ENCODE measurements around the gene NRXN2.
"Not testable (repeated sequence)": the region's sequence is repeated elsewhere in the genome, so short reads cannot be mapped to it uniquely, and the experiment has no call there.

The NRXN2 gene

DNA sequence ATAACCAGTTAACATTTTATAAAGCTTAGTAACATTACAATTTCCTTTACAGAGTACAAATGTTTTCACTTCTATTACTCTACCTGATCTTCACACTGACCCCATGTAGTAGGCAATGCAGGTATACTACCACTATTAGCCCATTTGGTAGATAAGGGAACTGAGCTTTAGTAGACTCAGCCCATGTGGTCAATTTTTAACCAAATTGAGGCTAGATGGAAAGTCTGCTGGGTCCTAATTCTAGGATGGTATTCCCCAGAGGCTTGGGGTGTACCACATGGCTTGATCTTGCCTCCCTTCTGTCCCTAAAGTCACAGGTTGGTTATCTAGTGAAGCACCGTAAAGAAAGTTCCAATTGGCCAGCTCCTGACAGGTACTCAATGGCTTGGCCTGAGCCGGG lies 48.2 kb downstream of the NRXN2 start:
- DNase-seq (ENCODE audit: low spot score) = no peak

GRCh38 chr11:64673279-64673678 lies 49.7 kb downstream of the NRXN2 start:
- DNase-seq (ENCODE audit: low spot score) = no peak

- DNase-seq (ENCODE audit: low spot score) = no peak
These were observed 50.1 kb downstream of the NRXN2 start for GRCh38 chr11:64672875-64673274.

- DNase-seq (ENCODE audit: low spot score) = no peak
These were observed 52.0 kb downstream of the NRXN2 start for GRCh38 chr11:64670975-64671374.

- DNase-seq (ENCODE audit: low spot score) = no peak
These were observed 55.7 kb downstream of the NRXN2 start for GRCh38 chr11:64667154-64667745.

- no peak for DNase-seq (ENCODE audit: low spot score)
These were observed 57.6 kb downstream of the NRXN2 start for GRCh38 chr11:64665411-64665821.

GRCh38 chr11:64664236-64664870 lies 58.6 kb downstream of the NRXN2 start:
- DNase-seq (ENCODE audit: low spot score) = not testable (repeated sequence)

GRCh38 chr11:64663656-64664055 lies 59.3 kb downstream of the NRXN2 start:
- no peak for DNase-seq (ENCODE audit: low spot score)

- no peak for DNase-seq (ENCODE audit: low spot score)
These were observed 61.4 kb downstream of the NRXN2 start for GRCh38 chr11:64661614-64662013.

GRCh38 chr11:64661146-64661545 lies 61.9 kb downstream of the NRXN2 start:
- DNase-seq (ENCODE audit: low spot score) = no peak

- no peak for DNase-seq (ENCODE audit: low spot score)
These were observed 62.3 kb downstream of the NRXN2 start for GRCh38 chr11:64660706-64661105.

GRCh38 chr11:64660205-64660604 lies 62.8 kb downstream of the NRXN2 start:
- no peak for DNase-seq (ENCODE audit: low spot score)

DNA sequence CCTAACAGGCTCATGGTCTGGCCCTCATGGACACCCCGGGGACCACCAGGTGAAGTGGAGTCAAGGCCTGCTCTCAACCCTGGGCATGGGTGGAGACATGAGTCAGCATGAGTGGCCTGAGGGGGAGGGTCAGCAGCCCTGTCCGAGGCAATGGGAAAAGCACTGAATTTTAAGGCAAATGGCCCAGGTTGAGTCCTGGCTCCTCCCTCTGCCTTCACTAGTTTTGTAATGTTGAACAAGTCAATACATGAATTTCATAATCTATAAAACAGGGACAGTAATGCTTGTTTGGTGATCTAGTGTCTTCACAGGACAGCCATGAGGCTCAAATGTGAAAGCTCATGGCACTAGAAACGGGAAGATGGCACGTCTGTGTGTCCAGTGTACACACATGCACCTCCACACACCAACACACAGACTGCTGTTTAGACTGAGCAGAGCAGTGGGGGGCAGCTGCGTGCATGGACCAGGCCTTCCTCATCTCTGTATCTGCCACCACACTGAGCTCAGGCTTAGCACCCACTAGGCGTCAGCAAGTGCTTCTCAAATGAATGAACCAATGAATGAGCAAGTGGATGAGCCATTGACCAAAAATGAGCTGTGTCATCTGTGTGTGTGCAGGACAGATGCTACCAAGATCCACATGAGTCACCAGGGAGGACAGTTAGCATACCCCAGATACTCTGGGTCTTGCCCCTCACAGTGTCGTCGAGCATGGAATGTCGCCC lies 63.4 kb downstream of the NRXN2 start:
- peak; percentile 27 for DNase-seq (ENCODE audit: low spot score)

DNA sequence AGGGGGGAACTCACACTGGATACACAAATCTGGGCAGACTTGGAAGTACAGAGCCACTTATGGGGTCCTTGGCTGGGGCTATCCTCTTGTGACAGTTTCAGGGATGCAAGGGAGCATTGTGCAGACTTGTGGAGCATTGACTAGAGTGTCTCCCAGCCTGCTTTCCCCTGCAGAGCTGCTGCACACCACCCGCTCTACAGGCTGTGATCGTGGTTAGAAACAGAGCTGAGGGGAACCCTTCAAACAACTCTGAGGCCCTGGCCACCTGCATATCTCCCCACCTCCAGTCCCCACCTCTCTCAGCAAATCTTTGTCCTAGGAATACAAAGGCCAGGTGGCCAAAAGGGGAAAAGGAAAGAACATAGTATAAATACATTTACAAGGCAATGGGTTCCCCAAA lies 64.7 kb downstream of the NRXN2 start:
- DNase-seq (ENCODE audit: low spot score) = no peak

GRCh38 chr11:64656862-64657261 lies 66.1 kb downstream of the NRXN2 start:
- DNase-seq (ENCODE audit: low spot score) = no peak

- DNase-seq (ENCODE audit: low spot score) = no peak
These were observed 66.9 kb downstream of the NRXN2 start for GRCh38 chr11:64655941-64656601.

GRCh38 chr11:64654958-64655541 lies 67.9 kb downstream of the NRXN2 start:
- no peak for DNase-seq (ENCODE audit: low spot score)

GRCh38 chr11:64654439-64654838 lies 68.6 kb downstream of the NRXN2 start:
- no peak for DNase-seq (ENCODE audit: low spot score)

DNA sequence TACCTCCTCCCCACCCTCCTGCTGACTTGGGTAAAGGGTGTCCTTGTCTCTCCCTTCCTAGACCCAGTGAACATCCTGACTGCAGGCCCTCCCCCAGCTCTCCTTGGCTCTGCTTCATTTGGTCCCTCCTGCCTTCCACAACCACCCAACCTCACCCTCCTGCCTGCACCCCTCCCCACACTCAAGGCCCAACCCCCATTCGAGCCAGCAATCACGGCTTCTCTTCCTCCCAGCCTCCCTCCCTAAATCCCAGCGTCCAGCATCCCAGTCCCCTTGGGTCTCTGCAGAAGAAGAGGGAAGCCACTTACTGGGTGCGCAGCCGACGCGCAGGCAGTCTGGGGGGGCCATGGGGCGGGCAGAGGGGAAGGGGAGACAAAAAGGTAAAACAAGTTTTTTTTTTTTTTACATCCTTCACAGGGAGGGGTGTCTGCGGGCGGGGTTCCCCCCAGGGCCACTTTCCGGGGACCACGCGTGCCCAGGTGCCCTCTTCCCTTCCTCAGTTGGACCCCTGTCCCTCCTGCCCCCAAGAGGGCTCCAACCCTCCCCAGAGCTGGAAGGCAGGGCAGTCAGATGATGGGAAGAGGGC lies 69.5 kb downstream of the NRXN2 start:
- DNase-seq (ENCODE audit: low spot score) = no peak

DNA sequence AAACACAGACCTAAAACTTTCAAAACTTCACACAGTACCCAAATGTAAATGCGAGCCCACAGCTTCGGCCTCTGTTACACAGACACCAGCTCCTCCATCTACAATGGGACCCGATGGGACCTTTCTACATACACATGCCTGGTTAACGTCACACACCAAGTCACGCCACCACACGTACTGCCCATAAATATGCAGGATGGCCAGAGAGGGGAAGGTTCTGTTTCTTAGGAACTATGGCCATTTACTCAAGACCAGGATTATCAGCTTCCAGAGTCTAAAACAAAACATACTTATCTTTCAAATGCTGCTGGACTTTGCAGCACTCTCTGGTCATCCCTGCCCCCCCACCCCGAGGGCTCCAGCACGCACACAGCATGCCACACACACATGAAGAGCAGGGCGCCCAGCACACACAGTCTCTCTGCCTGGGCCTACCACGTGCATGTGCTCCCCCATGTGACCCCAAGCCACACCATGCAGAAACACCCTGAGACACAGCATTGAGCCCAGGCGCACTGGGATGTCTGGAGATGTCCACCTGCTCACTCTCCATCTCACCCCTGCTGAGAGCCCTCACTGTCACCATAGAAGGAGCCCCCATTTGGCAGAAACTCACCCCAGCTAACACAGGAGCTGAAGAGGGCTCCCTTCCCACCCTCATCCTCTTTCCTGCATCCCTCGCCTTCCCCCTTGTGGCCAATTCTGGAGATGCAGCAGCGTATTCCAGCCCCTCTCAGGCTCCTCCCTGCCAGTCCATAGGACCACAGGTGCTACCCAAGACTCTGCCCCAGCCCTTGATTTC lies 70.2 kb downstream of the NRXN2 start:
- peak; percentile 59 for DNase-seq (ENCODE audit: low spot score)

- DNase-seq (ENCODE audit: low spot score) = no peak
These were observed 72.0 kb downstream of the NRXN2 start for GRCh38 chr11:64650923-64651523.
